ENCODE results near the gene COL13A1.

Gene COL13A1

GRCh38 chr10:69867699-69868558, 66.2 kb downstream of the COL13A1 start:
- no peak for DNase-seq (ENCODE audit: low read depth)

DNA sequence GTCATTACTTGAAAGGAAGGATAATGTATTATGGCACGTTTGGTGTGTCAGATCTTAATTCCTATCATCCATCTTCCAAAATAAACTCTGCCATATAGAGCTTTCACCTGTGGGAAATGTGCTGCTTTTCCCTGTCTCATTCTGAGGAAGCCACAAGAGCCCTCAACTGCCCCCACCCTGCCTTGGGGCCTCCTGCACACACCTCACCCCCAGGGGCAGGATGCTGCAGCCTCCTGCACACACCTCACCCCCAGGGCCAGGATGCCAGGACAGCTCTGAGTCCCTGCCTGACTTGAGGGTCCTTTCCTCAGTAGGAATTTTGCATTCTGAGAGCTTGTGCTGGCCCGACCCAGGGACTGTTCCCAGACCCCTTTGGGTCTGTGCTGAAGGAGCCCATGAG, 67.1 kb downstream of the COL13A1 start:
- DNase-seq (ENCODE audit: low read depth) = no peak

- DNase-seq (ENCODE audit: low read depth) = no peak
Observed at GRCh38 chr10:69869291-69869961, 67.7 kb downstream of the COL13A1 start.

DNA sequence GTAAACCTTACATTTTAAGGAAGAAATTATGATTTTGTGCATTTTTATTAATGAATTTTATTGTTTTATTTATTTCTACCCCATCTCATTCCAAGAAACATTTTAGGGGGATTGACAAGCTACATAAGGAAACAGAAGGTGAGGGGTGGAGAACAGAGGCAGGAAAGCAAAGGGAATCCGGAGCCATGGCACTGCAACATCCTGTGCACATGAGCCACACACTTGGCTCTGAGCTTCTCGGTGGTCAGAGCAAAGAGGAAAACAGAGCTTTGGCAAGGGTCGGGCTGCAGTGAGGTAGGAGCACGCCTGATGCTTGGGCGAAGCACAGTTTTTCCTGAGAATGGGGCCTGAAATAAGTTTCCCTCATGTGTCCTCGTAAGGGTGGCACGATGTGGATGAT, 68.9 kb downstream of the COL13A1 start:
- DNase-seq (ENCODE audit: low read depth) = no peak

GRCh38 chr10:69871074-69871473, 69.4 kb downstream of the COL13A1 start:
- DNase-seq (ENCODE audit: low read depth) = no peak

GRCh38 chr10:69872323-69872722, 70.6 kb downstream of the COL13A1 start:
- no peak for DNase-seq (ENCODE audit: low read depth)

- no peak for DNase-seq (ENCODE audit: low read depth)
Observed at GRCh38 chr10:69873135-69873639, 71.5 kb downstream of the COL13A1 start.

DNA sequence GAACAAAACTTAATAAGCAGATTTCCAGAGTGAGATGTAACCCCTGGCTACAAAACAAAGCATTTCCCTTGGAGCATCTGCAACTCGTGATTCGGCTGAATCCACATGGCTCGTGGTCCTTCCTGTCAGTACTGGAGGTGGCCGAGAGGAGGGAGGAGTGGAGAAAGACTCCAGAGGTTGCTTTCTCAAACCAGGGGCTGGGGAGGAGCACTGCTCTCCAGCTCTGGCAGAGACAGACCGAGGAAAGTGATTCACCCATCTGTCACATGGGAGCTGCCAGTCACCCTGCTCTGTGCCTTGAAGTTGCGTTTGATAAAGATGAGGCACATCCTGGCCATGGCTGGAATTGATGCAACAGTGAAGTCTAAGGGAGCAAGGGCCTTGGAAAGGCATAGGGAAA, 72.7 kb downstream of the COL13A1 start:
- DNase-seq (ENCODE audit: low read depth) = no peak

GRCh38 chr10:69875856-69876255, 74.2 kb downstream of the COL13A1 start:
- no peak for DNase-seq (ENCODE audit: low read depth)

DNA sequence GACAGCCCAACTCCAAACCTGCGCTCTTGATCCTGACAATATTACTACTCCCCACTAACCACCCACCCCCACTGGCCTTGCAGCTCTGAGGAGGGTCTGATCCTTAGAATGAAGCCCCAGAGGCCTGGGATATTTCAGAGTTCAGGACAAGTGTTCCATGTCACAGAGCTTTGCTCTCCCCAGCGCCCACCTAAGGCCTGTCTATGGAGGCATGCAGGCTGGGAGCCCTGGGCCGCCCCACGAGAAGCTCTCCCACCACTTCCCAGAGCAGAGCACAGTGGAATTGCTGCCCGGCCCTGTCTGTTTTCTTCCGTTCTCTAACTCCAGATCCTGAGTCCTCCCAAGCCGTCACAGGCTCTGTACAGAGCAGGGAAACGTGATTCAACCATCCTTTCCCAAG, 74.6 kb downstream of the COL13A1 start:
- DNase-seq (ENCODE audit: low read depth) = no peak

DNA sequence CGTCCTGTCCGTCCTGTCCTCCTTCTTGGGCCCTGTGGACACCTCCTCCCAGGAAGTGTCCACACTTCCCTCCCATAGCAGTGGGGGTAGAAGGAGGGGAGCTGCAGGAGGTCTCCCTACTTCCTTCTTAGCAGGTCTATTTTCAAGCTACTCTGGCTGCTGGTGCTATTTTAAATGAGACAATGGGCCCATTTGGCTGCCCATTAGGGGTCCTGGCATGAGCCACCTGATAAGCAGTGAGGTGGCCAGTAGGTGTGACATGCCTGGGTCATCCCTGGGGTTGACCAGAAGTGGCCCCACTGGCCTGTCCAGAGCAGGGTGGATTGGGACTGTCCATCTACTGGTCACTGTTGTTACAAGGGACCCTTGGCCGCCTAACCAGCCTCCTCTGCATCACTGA, 75.2 kb downstream of the COL13A1 start:
- DNase-seq (ENCODE audit: low read depth) = no peak

GRCh38 chr10:69878038-69878437, 76.3 kb downstream of the COL13A1 start:
- DNase-seq (ENCODE audit: low read depth) = no peak

DNA sequence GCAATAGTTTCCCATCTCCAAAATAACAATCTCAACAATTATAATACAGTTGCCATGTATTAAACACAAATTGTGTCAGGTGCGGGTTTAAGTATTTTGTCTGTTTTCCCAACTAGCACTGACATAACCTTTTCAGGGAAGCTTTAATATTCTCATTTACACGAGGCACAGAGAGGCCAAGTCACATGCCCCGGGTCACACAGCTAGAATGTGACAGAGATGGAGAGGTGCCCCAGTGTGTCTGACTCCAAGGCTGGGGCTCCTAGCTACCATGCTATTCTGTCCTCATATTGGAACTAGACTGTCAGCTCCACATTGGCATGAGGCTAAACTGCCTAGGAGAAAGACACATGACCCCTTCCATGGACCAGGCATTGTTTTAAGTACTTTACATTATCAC, 77.2 kb downstream of the COL13A1 start:
- DNase-seq (ENCODE audit: low read depth) = no peak

- no peak for DNase-seq (ENCODE audit: low read depth)
Observed at GRCh38 chr10:69879634-69880257, 78.0 kb downstream of the COL13A1 start.

DNA sequence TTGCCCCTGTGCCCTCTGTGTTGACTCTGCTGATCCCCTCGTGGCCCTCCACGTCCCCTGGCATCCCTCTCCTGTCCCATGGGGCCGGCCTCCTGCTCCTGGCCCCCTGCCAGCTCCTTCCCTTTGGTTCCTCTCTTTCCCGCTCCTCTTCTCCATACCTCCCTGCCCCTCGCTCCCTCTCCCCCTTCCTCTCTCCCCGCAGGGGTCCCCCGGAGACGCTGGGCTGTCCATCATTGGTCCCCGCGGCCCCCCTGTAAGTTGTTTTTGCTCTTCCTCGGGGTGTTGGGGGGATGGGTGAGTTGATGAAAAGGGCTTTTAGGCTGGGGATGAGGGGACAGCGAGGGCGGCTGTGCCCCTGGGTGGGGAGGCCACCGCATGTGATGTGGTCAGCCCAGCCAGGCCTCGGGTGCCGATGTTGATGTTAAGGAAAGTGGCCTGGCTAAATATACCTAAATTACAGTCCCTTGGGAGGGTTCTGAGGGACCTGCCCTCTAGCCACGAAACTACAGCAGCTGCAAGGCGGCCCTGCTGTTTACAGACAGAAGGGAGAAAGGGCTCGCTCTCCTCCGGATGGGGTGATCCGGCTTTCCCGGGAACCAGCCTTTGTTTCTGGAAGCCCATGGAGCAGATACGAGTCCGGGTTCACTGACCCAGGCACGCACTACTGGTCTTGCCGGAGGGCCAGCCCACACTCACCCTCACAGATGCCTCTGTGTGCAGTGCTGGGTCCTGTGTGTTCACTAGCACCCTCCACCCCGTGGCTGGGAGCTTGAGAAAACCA, 78.8 kb downstream of the COL13A1 start:
- DNase-seq (ENCODE audit: low read depth) = no peak

DNA sequence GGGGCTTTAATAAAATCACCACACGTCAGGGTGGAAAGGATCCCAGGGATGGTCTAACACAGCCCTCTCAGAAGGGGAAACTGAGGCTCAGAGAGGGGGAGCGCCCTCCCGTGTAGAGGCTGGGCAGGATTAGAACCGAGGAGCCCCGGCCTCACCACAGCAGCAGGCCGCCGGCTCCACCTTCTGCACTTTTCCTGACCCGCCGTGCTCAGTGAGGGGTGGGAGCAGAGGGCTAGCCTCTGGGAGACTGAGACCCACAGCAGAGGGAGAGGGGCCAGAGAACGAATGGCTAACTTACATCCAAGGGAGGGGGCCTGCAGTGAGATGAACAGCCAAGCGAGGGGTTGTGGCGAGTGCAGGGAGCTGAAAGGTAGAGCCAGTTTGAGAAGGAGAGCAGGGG, 79.5 kb downstream of the COL13A1 start:
- no peak for DNase-seq (ENCODE audit: low read depth)

- DNase-seq (ENCODE audit: low read depth) = no peak
Observed at GRCh38 chr10:69883310-69884023, 81.8 kb downstream of the COL13A1 start.

DNA sequence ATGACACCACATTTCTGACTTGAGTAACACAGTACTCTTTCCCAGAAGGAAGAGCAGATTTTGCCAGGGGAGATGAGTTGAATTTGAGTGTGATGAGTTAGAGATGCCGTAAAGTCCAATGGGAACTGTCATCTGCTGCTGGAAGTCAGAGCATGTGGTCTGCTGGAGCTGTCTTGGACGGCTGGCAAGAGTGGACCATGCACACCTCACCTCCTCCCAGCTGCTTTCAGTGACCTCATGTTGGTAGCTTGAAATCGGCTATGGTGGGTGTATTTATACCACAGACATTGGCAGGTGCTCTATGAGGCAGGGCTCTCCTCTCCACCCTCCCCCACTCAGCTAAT, 82.3 kb downstream of the COL13A1 start:
- no peak for DNase-seq (ENCODE audit: low read depth)

DNA sequence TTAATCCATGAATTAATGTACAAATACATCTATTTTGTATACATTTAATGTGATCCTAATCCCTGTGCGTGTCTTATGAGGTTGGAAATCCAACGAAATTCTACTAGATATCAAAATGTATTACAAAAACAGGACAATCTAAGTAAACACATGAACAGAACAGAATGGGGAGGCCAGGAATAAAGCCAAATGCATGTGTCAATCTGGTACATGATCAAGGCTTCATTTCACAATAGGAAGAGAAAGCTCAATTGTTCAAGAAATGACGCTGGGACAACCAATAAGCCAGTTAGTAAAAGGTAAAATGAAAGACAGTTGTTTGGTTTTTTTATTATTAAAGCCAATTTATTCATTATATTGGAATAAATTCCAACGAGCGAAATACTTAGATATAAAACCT, 83.0 kb downstream of the COL13A1 start:
- no peak for DNase-seq (ENCODE audit: low read depth)

DNA sequence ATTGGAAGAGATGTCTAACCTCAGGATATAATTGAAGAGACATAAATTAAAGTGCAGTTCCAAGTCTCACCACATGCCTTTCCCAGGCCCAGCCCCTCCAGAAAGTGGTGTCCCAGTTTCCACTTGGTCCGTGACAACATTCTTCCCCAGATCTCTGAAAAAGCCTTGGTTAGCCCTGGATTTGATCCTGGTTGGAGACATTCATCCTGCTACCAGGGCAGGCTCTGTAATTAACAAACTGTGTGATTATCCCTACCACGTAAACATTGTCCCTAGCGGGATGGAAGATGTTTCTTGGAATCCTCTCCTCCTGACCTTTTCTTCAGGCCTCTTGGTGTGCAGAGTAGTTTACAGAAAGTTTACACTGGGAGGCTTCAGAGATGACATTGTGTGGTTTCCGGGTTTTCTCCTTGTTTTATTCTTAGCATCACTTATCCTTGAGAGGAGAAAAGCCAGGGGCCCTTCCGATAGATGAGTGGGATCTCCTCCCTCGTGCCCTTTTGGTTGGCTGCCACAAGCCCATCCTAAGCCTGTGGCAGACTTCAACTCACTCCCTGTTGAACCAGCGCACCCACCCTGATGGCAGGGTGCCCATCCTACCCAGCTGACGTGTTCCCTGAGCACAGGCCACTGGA, 83.8 kb downstream of the COL13A1 start:
- no peak for DNase-seq (ENCODE audit: low read depth)

All from stimulated activated CD8-positive, alpha-beta memory T cell treated with anti-CD3 and anti-CD28 coated beads, Interleukin-12 subunit alpha, Interleukin-12 subunit beta, amount 100 ng/mL, for 4 hours (primary cell).